GM12878 (cell line): ENCODE measurements around the gene EFHD1. TPM values are rescaled to one million over a fixed set of nuclear protein-coding genes. Genes with fewer than 3 reads are reported as not detected.

Experiments used
- ATAC-seq: fragments of 200-7000 bp; cut with Tn5 transposase; 3 replicates; pipeline ENCODE4 v1.9.1; 2020; ENCODE audit warnings: mild to moderate bottlenecking, moderate library complexity
- BruUV-seq: library from RNA; stranded (reverse); fragments of 400-500 nt; replicated peaks from 2 replicates; lab custom pipeline; 2021; lab: Mats Ljungman, UMichigan
- CTCF ChIA-PET: fragments of 300-600 bp; sonication (Branson Sonifier 250); formaldehyde crosslinking; extraction: SDS; loops from one replicate; lab custom pipeline; 2021; ENCODE audit warnings: inconsistent platforms; lab: Yijun Ruan, JAX
- POLR2A ChIA-PET: fragments of 350-600 bp; formaldehyde crosslinking; extraction: SDS; loops from one replicate; lab custom pipeline; 2021; ENCODE audit warnings: inconsistent platforms; lab: Charles Lee
- RAD21 ChIA-PET: fragments of 300-600 bp; sonication (Branson Sonifier 250); formaldehyde crosslinking; loops from one replicate; lab custom pipeline; 2023; ENCODE audit warnings: antibody characterized with exemption; ENCODE audit not compliant: unreplicated experiment; lab: Charles Lee
- SMC1A ChIA-PET: fragments of 300-600 bp; sonication (Branson Sonifier 250); formaldehyde crosslinking; loops from one replicate; lab custom pipeline; 2023; ENCODE audit not compliant: unreplicated experiment, uncharacterized antibody; lab: Charles Lee
- DNase-seq: peaks from one replicate; pipeline ENCODE4 v3.0.0-alpha.2; 2011; ENCODE audit warnings: low read depth, low spot score
- FAIRE-seq: peaks from 3 replicates; lab custom pipeline; 2011; peaks lifted over from hg19 to GRCh38; lab: Jason Lieb, UNC
- H2AFZ ChIP-seq: 2 replicates; pipeline ENCODE4 v1.6.0; 2011; ENCODE audit warnings: low read depth, low read length, control low read depth; ENCODE audit not compliant: control insufficient read depth
- H3K27ac ChIP-seq: 2 replicates; pipeline ENCODE4 v1.5.1; 2011; ENCODE audit warnings: control low read depth; ENCODE audit not compliant: control insufficient read depth, insufficient read depth
- H3K27me3 ChIP-seq, 2 experiments: replicated peaks in 1 of 2; 2 replicates each; pipeline versions ENCODE4 v1.6.0 to v1.6.1; 2011; ENCODE audit warnings: low read length in 1 of 2; ENCODE audit not compliant: control insufficient read depth in 2 of 2, insufficient read depth in 2 of 2
- H3K36me3 ChIP-seq, 2 experiments: 2 replicates each; pipeline ENCODE4 v1.5.1; 2011; ENCODE audit warnings: low read length in 1 of 2; ENCODE audit not compliant: control insufficient read depth in 2 of 2, insufficient read depth in 2 of 2
- H3K4me1 ChIP-seq: 2 replicates; pipeline ENCODE4 v1.6.1; 2011; ENCODE audit warnings: mild to moderate bottlenecking, low read length, moderate library complexity, mixed read lengths; ENCODE audit not compliant: control insufficient read depth, insufficient read depth
- H3K4me2 ChIP-seq: 2 replicates; pipeline ENCODE4 v1.6.0; 2011; ENCODE audit warnings: control low read depth; ENCODE audit not compliant: control insufficient read depth, insufficient read depth
- H3K4me3 ChIP-seq: fragments of 200-600 bp; sonication (generic); 2 replicates; pipeline ENCODE4 v1.5.1; 2016
- H3K79me2 ChIP-seq: 2 replicates; pipeline ENCODE4 v1.6.0; 2011; ENCODE audit warnings: low read length; ENCODE audit not compliant: control insufficient read depth, insufficient read depth
- H3K9ac ChIP-seq: 2 replicates; pipeline ENCODE4 v1.8.0; 2011; ENCODE audit warnings: low read length, control low read depth, mixed read lengths; ENCODE audit not compliant: control insufficient read depth, insufficient read depth
- H3K9me3 ChIP-seq: replicated peaks from 3 replicates; pipeline ENCODE4 v1.5.1; 2011; ENCODE audit warnings: mild to moderate bottlenecking, low read length; ENCODE audit not compliant: control insufficient read depth, insufficient read depth
- H4K20me1 ChIP-seq: 2 replicates; pipeline ENCODE4 v1.6.0; 2011; ENCODE audit not compliant: control insufficient read depth, insufficient read depth
- BHLHE40 ChIP-seq, 2 experiments: fragments of 450-650 bp in 1 of 2; IDR thresholded peaks; 2 replicates each; pipeline ENCODE4 v1.6.1; 2011 to 2017; ENCODE audit warnings: low read depth in 2 of 2, borderline replicate concordance in 1 of 2, improper control_type of control experiment in 1 of 2, low read length in 1 of 2, mild to moderate bottlenecking in 1 of 2
- BMI1 ChIP-seq: fragments of 450-650 bp; IDR thresholded peaks from 2 replicates; pipeline ENCODE4 v1.6.1; 2016; ENCODE audit warnings: mild to moderate bottlenecking, moderate library complexity, borderline replicate concordance
- EGR1 ChIP-seq, 2 experiments: IDR thresholded peaks; 1 replicate in 1 of 2; 2 replicates in 1 of 2; pipeline ENCODE4 v1.6.1; 2011 to 2012; ENCODE audit warnings: low read depth in 2 of 2, low read length in 2 of 2, borderline replicate concordance in 1 of 2, mild to moderate bottlenecking in 1 of 2, moderate library complexity in 1 of 2
- IKZF1 ChIP-seq: fragments of 450-650 bp; conservative IDR thresholded peaks from 2 replicates; pipeline ENCODE4 v1.6.1; 2017; ENCODE audit warnings: antibody characterized with exemption, mild to moderate bottlenecking
- IKZF2 ChIP-seq, 2 experiments: fragments of 450-650 bp; IDR thresholded peaks; 2 replicates each; pipeline ENCODE4 v1.6.1; 2017; ENCODE audit warnings: mild to moderate bottlenecking in 2 of 2, moderate library complexity in 2 of 2
- MEF2B ChIP-seq: fragments of 450-650 bp; IDR thresholded peaks from 2 replicates; pipeline ENCODE4 v1.6.1; 2018; ENCODE audit warnings: mild to moderate bottlenecking, moderate library complexity; ENCODE audit not compliant: partially characterized antibody, poor library complexity, severe bottlenecking
- MXI1 ChIP-seq: fragments of 150-350 bp; IDR thresholded peaks from 2 replicates; pipeline ENCODE4 v1.6.1; 2011; ENCODE audit warnings: low read depth, mild to moderate bottlenecking, inconsistent platforms, low read length, improper control_type of control experiment
- NFYA ChIP-seq: IDR thresholded peaks from 2 replicates; pipeline ENCODE4 v1.6.1; 2011; ENCODE audit warnings: low read depth, mild to moderate bottlenecking, low read length, improper control_type of control experiment, borderline replicate concordance
- POU2F2 ChIP-seq: IDR thresholded peaks from 3 replicates; pipeline ENCODE4 v1.6.1; 2011; ENCODE audit warnings: low read depth, mild to moderate bottlenecking, low read length, borderline replicate concordance
- STAT3 ChIP-seq: IDR thresholded peaks from 2 replicates; pipeline ENCODE4 v1.6.1; 2011; ENCODE audit warnings: low read depth, low read length, improper control_type of control experiment
- TBL1XR1 ChIP-seq: IDR thresholded peaks from 2 replicates; pipeline ENCODE4 v1.6.1; 2012; ENCODE audit warnings: low read depth, low read length, improper control_type of control experiment
- ZNF217 ChIP-seq: fragments of 450-650 bp; IDR thresholded peaks from 2 replicates; pipeline ENCODE4 v1.6.1; 2017; ENCODE audit warnings: antibody characterized with exemption, mild to moderate bottlenecking
- WGBS: methylation state at CpG from one replicate; pipeline ENCODE4 v1.1.6; 2016; ENCODE audit warnings: low lambda C conversion rate; ENCODE audit not compliant: insufficient replicate concordance, insufficient coverage; ENCODE audit errors: missing lambda C conversion rate; 5-methylcytosine and 5-hydroxymethylcytosine counted together
- in situ Hi-C: fragments of 300-500 bp; cut with MboI; formaldehyde crosslinking; loops from 9 replicates; pipeline ENCODE4 v1.14.3; 2018; ENCODE audit warnings: mixed read lengths
- intact Hi-C: fragments of 100-400 bp; cut with micrococcal nuclease; formaldehyde crosslinking; loops from one replicate; pipeline ENCODE4 v1.14.2; 2022; ENCODE audit not compliant: unreplicated experiment
- polyA plus RNA-seq, 11 experiments: library from polyadenylated mRNA; depleted of rRNA in 4 of 11; unstranded in 6 of 11; stranded (reverse) in 5 of 11; fragments of >200 nt; fragmentation: Nextera tagmentation in 4 of 11; fragmentation: Illumina TruSeq in 1 of 11; extraction: Ambion mirVana in 4 of 11; extraction: Trizol in 1 of 11; gene quantifications; 1 replicate in 1 of 11; 2 replicates in 10 of 11; pipeline versions ENCODE4 v1.2.1 to v1.2.3, GENCODE V29; 2011 to 2016; ENCODE audit warnings: inconsistent platforms in 2 of 11, missing spikeins in 2 of 11, low read depth in 1 of 11
- total RNA-seq, 4 experiments: library from RNA; depleted of rRNA in 3 of 4; stranded (reverse); fragments of >200 nt in 3 of 4; fragmentation: Illumina TruSeq in 1 of 4; extraction: Trizol in 1 of 4; gene quantifications; 2 replicates each; pipeline versions ENCODE4 v1.2.1 to v1.2.3, GENCODE V29; 2013 to 2021
- TF ChIP-seq, protein P1 (sequence below): IDR thresholded peaks from 2 replicates; pipeline ENCODE4 v1.6.1; 2011; ENCODE audit warnings: mild to moderate bottlenecking, low read depth, low read length, moderate library complexity; ENCODE audit not compliant: insufficient replicate concordance

Gene EFHD1
- total and polyA plus RNA-seq, 10 of the 15 experiments (the other 5 are each of a cell fraction or from before 2014, with no cell fraction given): 0.07 TPM; not detected in 9

DNA sequence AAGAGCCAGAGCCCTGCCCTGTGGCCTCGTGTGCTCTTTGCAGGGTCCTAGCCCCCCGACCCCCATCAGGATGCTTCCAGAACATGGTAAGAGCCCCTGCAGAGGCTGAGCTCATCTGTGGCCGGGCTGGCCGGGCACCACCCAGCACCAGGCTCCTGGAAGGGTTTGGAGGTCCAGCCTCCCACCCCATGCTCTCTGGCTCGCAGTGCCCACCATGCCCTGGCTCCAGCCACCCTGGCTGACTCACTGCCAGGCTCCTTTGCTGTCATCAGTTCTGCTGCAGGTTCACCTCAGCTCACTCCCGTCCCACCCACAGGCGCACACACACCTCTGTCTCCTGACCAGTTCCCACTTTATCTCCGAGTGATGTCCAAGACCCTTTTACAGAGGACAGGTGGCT is 45.4 kb upstream of the EFHD1 start:
- BruUV-seq: no TSS peak

More for the DNA sequence above, 45.4 kb upstream of the EFHD1 start:
- WGBS: 51% methylated on average over 8 of the region's 8 CpGs
- H3K4me3 ChIP-seq: no peak overlapping the region
- ChIA-PET SMC1A (no interaction called here), CTCF (no interaction called here)
- no peak overlapping the region for H3K9ac ChIP-seq
- no peak overlapping the region for H3K4me2 ChIP-seq
- H2AFZ ChIP-seq: no peak overlapping the region
- TF ChIP-seq IKZF2 (IDR thresholded peaks at IDR 0.05): no peak
- TF ChIP-seq, protein P1, sequence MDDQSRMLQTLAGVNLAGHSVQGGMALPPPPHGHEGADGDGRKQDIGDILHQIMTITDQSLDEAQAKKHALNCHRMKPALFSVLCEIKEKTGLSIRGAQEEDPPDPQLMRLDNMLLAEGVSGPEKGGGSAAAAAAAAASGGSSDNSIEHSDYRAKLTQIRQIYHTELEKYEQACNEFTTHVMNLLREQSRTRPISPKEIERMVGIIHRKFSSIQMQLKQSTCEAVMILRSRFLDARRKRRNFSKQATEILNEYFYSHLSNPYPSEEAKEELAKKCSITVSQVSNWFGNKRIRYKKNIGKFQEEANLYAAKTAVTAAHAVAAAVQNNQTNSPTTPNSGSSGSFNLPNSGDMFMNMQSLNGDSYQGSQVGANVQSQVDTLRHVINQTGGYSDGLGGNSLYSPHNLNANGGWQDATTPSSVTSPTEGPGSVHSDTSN: no peak
- no peak for TF ChIP-seq MXI1
- TF ChIP-seq POU2F2: no peak
- TF ChIP-seq MEF2B: no peak
- TF ChIP-seq BHLHE40 (IDR thresholded peaks at IDR 0.05; ENCODE audit: borderline replicate concordance in 1 of 2, low read depth in 2 of 2, low read length in 1 of 2): no peak
- TF ChIP-seq NFYA: no peak
- no peak for TF ChIP-seq TBL1XR1
- TF ChIP-seq STAT3: no peak
- TF ChIP-seq IKZF1: no peak
- no peak for TF ChIP-seq BMI1
- TF ChIP-seq EGR1 (IDR thresholded peaks at IDR 0.05; ENCODE audit: borderline replicate concordance in 1 of 2, low read depth in 2 of 2, low read length in 2 of 2): no peak
- TF ChIP-seq ZNF217: no peak
- TF ChIP-seq, all 136 proteins: peak for 0
- RAD21 ChIA-PET: no interaction called here
- in situ Hi-C loops (no loop called here), intact Hi-C loops (no loop called here)
- Histone ChIP-seq H3K9me3 (no peaks in the 10 kb centered on the region), H3K27ac (no peak overlapping the region), H3K36me3 (0 out of 4 replicates have a peak, but pooled peaks cover 0 to 4% of the 10 kb centered on the region in 2 experiments), H3K4me1 (no peaks in the 10 kb centered on the region), H3K27me3 (no peaks in the 10 kb centered on the region), H3K79me2 (no peaks in the 10 kb centered on the region), H4K20me1 (no peaks in the 10 kb centered on the region)
- FAIRE-seq (no peak), DNase-seq (no peak), ATAC-seq (no peak)
- POLR2A ChIA-PET: no interaction called here
